GM12873 (cell line): ENCODE measurements around the gene AGBL1.

ENCODE experiments used
- CTCF ChIP-seq: IDR thresholded peaks from 2 replicates; pipeline ENCODE4 v1.5.1; 2012; ENCODE audit warnings: low read depth, mild to moderate bottlenecking, moderate library complexity, low read length, control low read depth; ENCODE audit not compliant: insufficient read depth; ENCODE audit errors: missing control alignments

AGBL1 gene

GRCh38 chr15:86193716-86194380, 114.2 kb downstream of the AGBL1 start:
- TF ChIP-seq CTCF: no peak

GRCh38 chr15:86197770-86198169, 118.1 kb downstream of the AGBL1 start:
- TF ChIP-seq CTCF: no peak

GRCh38 chr15:86199467-86200145, 119.9 kb downstream of the AGBL1 start:
- TF ChIP-seq CTCF: no peak

DNA sequence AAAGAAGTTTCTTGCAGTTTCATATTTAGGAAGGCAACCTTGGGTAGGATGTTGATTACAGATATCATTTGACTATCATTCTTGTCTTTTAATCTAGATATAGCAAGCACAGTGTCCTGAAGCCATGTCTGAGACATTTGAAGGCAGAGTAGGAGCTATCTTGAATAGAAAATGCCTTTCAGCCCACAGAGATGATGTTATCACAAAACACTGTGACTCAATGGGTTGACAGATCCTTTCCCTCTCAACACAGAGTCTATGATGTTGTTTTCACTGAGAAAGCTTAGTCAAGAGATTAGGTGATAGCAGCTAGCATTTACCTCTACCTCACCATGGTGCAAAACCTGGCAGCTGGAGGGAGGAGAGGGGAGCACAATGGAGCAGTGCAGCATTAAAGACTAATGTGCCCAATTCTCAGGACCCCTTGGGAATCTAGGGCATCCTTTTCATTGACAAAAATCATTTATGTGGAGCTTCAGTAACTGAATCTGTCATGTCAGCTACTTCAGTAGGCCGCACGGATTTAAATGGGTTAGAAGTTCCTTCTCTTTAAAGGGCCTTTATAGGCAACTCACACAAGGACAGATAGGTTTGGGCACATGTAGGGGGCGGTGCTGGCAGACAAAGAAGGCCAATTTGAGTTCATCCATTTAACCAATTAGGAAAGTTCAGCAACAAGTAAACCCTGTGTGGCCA, 121.8 kb downstream of the AGBL1 start:
- no peak for TF ChIP-seq CTCF

GRCh38 chr15:86203462-86203861, 123.8 kb downstream of the AGBL1 start:
- TF ChIP-seq CTCF: no peak

- no peak for TF ChIP-seq CTCF
These were observed 125.4 kb downstream of the AGBL1 start for GRCh38 chr15:86205096-86205495.

DNA sequence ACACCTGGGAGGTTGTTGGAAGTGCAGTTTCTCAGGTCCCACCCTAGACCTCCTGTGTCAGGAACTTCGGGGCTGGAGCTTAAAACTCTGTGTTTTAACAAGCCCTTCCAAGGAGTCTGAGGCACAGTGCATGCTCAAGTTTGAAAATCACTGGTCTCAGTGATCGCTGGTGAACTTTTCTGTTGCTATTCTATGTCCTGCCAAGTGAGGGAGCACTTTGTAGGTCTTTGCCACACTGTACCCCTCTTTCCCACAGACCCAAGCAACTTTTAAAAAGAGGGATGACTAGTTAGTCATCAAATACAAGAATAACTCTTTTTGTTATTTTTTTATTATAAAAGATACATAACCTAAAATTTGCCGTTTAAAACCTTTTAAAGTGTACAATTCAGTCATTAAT, 133.7 kb downstream of the AGBL1 start:
- peak; percentile 36 for TF ChIP-seq CTCF
